HFFc6 (cell line): ENCODE results near the gene NTS. TPM values are rescaled to one million over a fixed set of nuclear protein-coding genes. Genes with fewer than 3 reads are reported as not detected.
A peak's percentile ranks its signal among the peaks of the same experiment; 100 is the strongest.

ENCODE experiments used
- DNase-seq: peaks from one replicate; pipeline ENCODE4 v3.0.0-alpha.2; 2018
- H3K27ac Mint-ChIP-seq: 2 replicates; pipeline ENCODE4 v1.8.0; 2020; ENCODE audit warnings: mild to moderate bottlenecking, mixed read lengths
- H3K27me3 Mint-ChIP-seq: 2 replicates; pipeline ENCODE4 v1.8.0; 2021; ENCODE audit warnings: mild to moderate bottlenecking, moderate library complexity, mixed read lengths; ENCODE audit not compliant: insufficient read depth
- H3K36me3 Mint-ChIP-seq: 2 replicates; pipeline ENCODE4 v1.8.0; 2021; ENCODE audit warnings: low read depth, mixed read lengths
- H3K4me1 Mint-ChIP-seq: 2 replicates; pipeline ENCODE4 v1.8.0; 2020; ENCODE audit warnings: low read depth, mixed read lengths
- H3K4me3 Mint-ChIP-seq: 2 replicates; pipeline ENCODE4 v1.8.0; 2020; ENCODE audit warnings: mild to moderate bottlenecking, moderate library complexity, mixed read lengths
- H3K9me3 Mint-ChIP-seq: 2 replicates; pipeline ENCODE4 v1.8.0; 2020; ENCODE audit warnings: mild to moderate bottlenecking, mixed read lengths
- total RNA-seq, 6 experiments: library from RNA; stranded (reverse); fragmentation: NEBNext Ultra II Directional; extraction: Animal tissue kit (Norgen Biotek cat#: 25700); gene quantifications; 2 replicates in 1 of 6; 3 replicates in 5 of 6; pipeline ENCODE4 v1.2.3, GENCODE V29; 2021
- TF ChIP-seq, protein P1 (sequence below): fragments of 200-600 bp; sonication (generic); IDR thresholded peaks from 2 replicates; pipeline ENCODE4 v1.5.0; 2021; ENCODE audit warnings: antibody characterized with exemption, mild to moderate bottlenecking

Gene NTS
- total RNA-seq, 6 experiments from 2014 or later, result not detected

DNA sequence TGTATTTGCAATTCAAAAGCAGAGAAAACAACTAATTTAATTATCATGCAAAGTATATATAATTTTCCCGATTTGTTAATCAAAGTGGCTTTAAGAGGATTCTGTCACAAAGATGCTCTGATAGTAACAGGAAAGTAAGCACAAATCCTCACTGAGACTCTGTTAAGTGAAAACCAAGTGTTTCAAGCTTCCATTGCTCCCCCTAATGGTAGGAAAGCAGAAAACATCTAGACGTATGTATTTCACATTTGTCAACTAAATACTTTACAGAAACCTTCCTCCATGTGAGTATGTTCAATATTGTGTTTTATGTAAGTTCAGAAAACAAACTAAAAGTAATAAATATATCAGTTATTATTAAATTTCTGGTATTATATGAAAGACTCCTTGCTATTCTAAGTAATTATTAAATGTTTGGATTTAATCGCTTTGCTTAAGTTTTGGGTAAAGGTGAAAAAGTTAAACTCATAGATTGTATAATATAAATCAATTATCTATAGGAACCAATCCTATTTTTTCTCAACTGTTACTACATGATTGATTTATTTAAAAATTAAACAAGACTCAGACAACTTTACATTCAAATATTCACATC, 1.5 kb upstream of the NTS start:
- Mint-ChIP-seq H3K9me3 (no peaks in the 10 kb centered on the region), H3K36me3 (no peaks in the 10 kb centered on the region), H3K27ac (no peak overlapping the region), H3K27me3 (no peaks in the 10 kb centered on the region; the same call in none of the 2 replicates), H3K4me3 (no peak overlapping the region), H3K4me1 (no peaks in the 10 kb centered on the region)
- TF ChIP-seq, protein P1, sequence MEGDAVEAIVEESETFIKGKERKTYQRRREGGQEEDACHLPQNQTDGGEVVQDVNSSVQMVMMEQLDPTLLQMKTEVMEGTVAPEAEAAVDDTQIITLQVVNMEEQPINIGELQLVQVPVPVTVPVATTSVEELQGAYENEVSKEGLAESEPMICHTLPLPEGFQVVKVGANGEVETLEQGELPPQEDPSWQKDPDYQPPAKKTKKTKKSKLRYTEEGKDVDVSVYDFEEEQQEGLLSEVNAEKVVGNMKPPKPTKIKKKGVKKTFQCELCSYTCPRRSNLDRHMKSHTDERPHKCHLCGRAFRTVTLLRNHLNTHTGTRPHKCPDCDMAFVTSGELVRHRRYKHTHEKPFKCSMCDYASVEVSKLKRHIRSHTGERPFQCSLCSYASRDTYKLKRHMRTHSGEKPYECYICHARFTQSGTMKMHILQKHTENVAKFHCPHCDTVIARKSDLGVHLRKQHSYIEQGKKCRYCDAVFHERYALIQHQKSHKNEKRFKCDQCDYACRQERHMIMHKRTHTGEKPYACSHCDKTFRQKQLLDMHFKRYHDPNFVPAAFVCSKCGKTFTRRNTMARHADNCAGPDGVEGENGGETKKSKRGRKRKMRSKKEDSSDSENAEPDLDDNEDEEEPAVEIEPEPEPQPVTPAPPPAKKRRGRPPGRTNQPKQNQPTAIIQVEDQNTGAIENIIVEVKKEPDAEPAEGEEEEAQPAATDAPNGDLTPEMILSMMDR, result peak; percentile 85
- peak; percentile 51 for DNase-seq

DNA sequence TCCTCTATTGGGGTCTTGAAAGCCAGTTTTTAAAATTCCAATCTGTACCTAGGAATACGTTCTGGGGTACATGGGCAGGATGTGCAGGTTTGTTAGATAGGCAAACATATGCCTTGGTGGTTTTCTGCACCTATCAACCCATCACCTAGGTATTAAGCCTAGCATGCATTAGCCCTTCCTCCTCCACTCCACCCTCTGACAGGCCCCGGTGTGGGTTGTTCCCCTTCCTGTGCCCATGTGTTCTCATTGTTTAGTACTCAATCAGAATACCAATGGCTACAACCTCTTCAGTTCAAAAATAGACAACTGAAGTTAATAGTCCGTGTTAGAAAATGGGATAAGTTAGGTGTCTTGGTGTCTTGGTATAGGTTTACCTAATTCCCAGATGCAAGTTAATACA, 3.4 kb downstream of the NTS start:
- H3K27ac Mint-ChIP-seq, result no peak overlapping the region
- H3K9me3 Mint-ChIP-seq, result no peaks in the 10 kb centered on the region
- TF ChIP-seq, protein P1, result no peak
- no peak for DNase-seq
- H3K36me3 Mint-ChIP-seq, result no peaks in the 10 kb centered on the region
- H3K27me3 Mint-ChIP-seq, result no peaks in the 10 kb centered on the region
- H3K4me1 Mint-ChIP-seq, result no peaks in the 10 kb centered on the region
- H3K4me3 Mint-ChIP-seq, result no peak overlapping the region

DNA sequence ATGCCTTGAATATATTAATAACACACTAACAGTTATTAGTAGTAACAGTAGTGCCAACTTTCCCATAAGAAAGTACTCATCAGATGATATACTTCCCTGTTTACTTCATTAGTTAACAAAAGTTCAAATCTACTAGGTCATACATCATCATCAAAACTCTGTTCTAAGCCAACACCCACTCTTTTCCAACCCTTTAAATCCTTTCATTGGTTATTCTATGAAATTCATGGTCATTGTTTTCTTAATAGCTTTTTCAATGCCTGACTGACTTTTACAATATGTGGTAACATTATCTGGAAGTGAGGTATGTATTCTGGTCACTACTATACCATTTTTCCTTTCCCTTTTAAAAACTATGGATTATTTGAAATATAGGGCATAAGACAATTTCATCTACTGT, 9.7 kb downstream of the NTS start:
- DNase-seq, result no peak

DNA sequence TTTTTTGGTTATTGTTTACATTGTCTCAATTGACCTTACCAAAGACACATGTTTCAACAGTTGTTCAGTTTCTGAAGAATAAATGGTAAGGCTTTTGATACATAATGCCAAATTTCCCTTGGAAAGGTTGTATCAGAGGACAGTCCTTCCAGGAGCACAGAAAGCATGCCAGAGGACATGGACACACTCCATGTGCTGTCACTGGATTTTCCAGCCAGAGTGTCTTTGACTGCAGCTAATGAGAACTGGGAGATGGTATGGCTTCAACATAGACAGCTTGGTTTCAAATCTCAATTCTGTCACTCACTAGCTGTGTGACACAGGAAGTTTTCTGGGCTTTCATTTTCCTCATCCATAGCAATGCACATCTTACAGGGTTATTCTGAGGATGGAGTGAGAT, 20.6 kb downstream of the NTS start:
- no peak for DNase-seq
- Mint-ChIP-seq H3K27me3 (no peaks in the 10 kb centered on the region; the same call in 1 of the 2 replicates), H3K27ac (no peak overlapping the region), H3K36me3 (no peaks in the 10 kb centered on the region), H3K9me3 (no peaks in the 10 kb centered on the region; the same call in 1 of the 2 replicates), H3K4me3 (no peak overlapping the region), H3K4me1 (no peaks in the 10 kb centered on the region)
- TF ChIP-seq, protein P1, result no peak

More for the DNA sequence above, 9.7 kb downstream of the NTS start:
- Mint-ChIP-seq H3K4me1 (no peaks in the 10 kb centered on the region), H3K4me3 (no peak overlapping the region), H3K9me3 (no peaks in the 10 kb centered on the region), H3K36me3 (no peaks in the 10 kb centered on the region), H3K27ac (no peak overlapping the region), H3K27me3 (no peaks in the 10 kb centered on the region; the same call in 1 of the 2 replicates)
- TF ChIP-seq, protein P1, result no peak

DNA sequence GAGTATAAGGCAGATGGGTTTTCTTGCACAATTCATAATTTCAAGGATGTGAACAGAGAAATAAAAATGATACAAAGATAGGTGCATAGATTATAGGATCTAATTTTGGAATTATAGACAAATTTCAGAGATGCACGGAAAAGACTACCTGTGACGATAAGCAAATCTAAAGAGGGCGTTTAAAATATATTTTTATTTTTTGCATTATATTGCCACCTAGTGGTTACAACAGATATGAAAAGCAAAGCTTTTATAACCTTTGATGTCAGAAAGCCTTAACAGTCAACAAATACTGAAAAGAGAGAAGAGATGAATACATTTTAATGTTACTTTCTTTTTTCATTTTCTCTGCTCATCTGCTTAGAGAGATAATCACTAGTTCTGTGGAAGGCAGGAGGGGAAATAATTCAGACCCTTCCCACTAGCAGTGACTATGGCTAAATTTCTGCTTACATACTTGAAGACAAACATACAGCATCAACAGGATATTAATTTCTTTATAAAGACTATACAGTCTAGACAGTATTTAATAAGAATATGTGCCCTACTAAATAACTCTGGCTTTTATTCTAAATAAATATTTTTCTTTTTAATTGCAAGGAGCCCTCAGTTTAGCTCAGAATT, 46.3 kb downstream of the NTS start:
- no peak overlapping the region for H3K4me3 Mint-ChIP-seq
- peak; percentile 9 for DNase-seq
- H3K4me1 Mint-ChIP-seq, result no peaks in the 10 kb centered on the region
- no peaks in the 10 kb centered on the region for H3K9me3 Mint-ChIP-seq
- H3K27ac Mint-ChIP-seq, result no peak overlapping the region
- H3K36me3 Mint-ChIP-seq, result no peaks in the 10 kb centered on the region
- no peaks in the 10 kb centered on the region; the same call in 1 of the 2 replicates for H3K27me3 Mint-ChIP-seq
- TF ChIP-seq, protein P1, result peak; percentile 90
